ENCODE measurements around the gene PTPN14.

- no peak for TF ChIP-seq POLR2A (IDR thresholded peaks at IDR 0.05)
- TF ChIP-seq CTCF (IDR thresholded peaks at IDR 0.05): no peak
These were observed 180.8 kb downstream of the PTPN14 start for GRCh38 chr1:214370615-214371014.
